HepG2 (cell line): ENCODE results near the gene BRD3. TPM values are rescaled to one million over a fixed set of nuclear protein-coding genes. Genes with fewer than 3 reads are reported as not detected.

Experiments
- ATAC-seq: fragments of 200-7000 bp; cut with Tn5 transposase; 3 replicates; pipeline ENCODE4 v1.9.1; 2020; ENCODE audit warnings: mild to moderate bottlenecking, moderate library complexity
- BruUV-seq: library from RNA; stranded (reverse); fragments of 400-500 nt; replicated peaks from 2 replicates; lab custom pipeline; 2021; lab: Mats Ljungman, UMichigan
- CTCF ChIA-PET: fragments of 300-600 bp; formaldehyde crosslinking; extraction: SDS; loops from one replicate; lab custom pipeline; 2021; ENCODE audit warnings: low total read pairs, inconsistent platforms, low intra/inter-chr PET ratio; lab: Yijun Ruan, JAX
- POLR2A ChIA-PET: fragments of 350-600 bp; sonication (Branson Sonifier 250); formaldehyde crosslinking; loops from one replicate; lab custom pipeline; 2020; ENCODE audit warnings: antibody characterized with exemption, inconsistent platforms; lab: Yijun Ruan, JAX
- DNase-seq: peaks from one replicate; pipeline ENCODE4 v3.0.0-alpha.2; 2015; ENCODE audit warnings: low spot score
- FAIRE-seq: peaks from 3 replicates; lab custom pipeline; 2011; peaks lifted over from hg19 to GRCh38; lab: Jason Lieb, UNC
- H2AFZ ChIP-seq: one replicate; pipeline ENCODE4 v1.6.1; 2011; ENCODE audit warnings: low read length, inconsistent platforms
- H3K27ac ChIP-seq: fragments of 300-600 bp; 3 replicates; pipeline ENCODE4 v1.8.0; 2011; ENCODE audit warnings: mixed run types, mild to moderate bottlenecking, mixed read lengths, low read length, inconsistent platforms; ENCODE audit not compliant: insufficient read depth; ENCODE audit errors: extremely low read length
- H3K27me3 ChIP-seq, 2 experiments: fragments of 200-600 bp in 1 of 2; 2 replicates in 1 of 2; 3 replicates in 1 of 2; pipeline versions ENCODE4 v1.6.0 to v1.8.0; 2011; ENCODE audit warnings: low read length in 2 of 2, mild to moderate bottlenecking in 2 of 2, moderate library complexity in 2 of 2, inconsistent platforms in 1 of 2; ENCODE audit not compliant: insufficient read depth in 2 of 2, control insufficient read depth in 1 of 2
- H3K36me3 ChIP-seq, 2 experiments: fragments of 200-600 bp in 1 of 2; replicated peaks in 1 of 2; 2 replicates in 1 of 2; 3 replicates in 1 of 2; pipeline versions ENCODE4 v1.5.1 to v1.8.0; 2011; ENCODE audit warnings: low read length in 2 of 2, inconsistent platforms in 1 of 2; ENCODE audit not compliant: insufficient read depth in 2 of 2, control insufficient read depth in 1 of 2
- H3K4me1 ChIP-seq: 2 replicates; pipeline ENCODE4 v1.5.1; 2012; ENCODE audit warnings: low read length, inconsistent platforms; ENCODE audit not compliant: insufficient read depth
- H3K4me2 ChIP-seq: 2 replicates; pipeline ENCODE4 v1.6.0; 2011; ENCODE audit warnings: low read depth, low read length, inconsistent platforms
- H3K4me3 ChIP-seq, 3 experiments: fragments of 200-600 bp in 1 of 3; sonication (generic), shearing (Covaris generic) in 1 of 3; replicated peaks in 1 of 3; 2 replicates each; pipeline ENCODE4 v1.5.1; 2011 to 2016; ENCODE audit warnings: low read length in 3 of 3, inconsistent platforms in 2 of 3, low read depth in 2 of 3, mild to moderate bottlenecking in 2 of 3, control low read depth in 1 of 3, mixed read lengths in 1 of 3; ENCODE audit not compliant: insufficient read depth in 1 of 3
- H3K79me2 ChIP-seq: one replicate; pipeline ENCODE4 v1.6.1; 2011; ENCODE audit warnings: low read length, inconsistent platforms; ENCODE audit not compliant: insufficient read depth
- H3K9ac ChIP-seq: 2 replicates; pipeline ENCODE4 v1.6.0; 2011; ENCODE audit warnings: mild to moderate bottlenecking, low read depth, low read length, inconsistent platforms; ENCODE audit not compliant: insufficient read depth
- H3K9me3 ChIP-seq: 2 replicates; pipeline ENCODE4 v1.5.1; 2012; ENCODE audit warnings: mild to moderate bottlenecking, low read length
- H4K20me1 ChIP-seq: 2 replicates; pipeline ENCODE4 v1.6.0; 2011; ENCODE audit warnings: inconsistent platforms, mild to moderate bottlenecking, low read length, moderate library complexity; ENCODE audit not compliant: insufficient read depth
- AGO2 ChIP-seq: fragments of 200-400 bp; formaldehyde crosslinking; optimal IDR thresholded peaks from 2 replicates; pipeline ENCODE3; 2017; ENCODE audit warnings: mild to moderate bottlenecking, low read depth, low read length, moderate library complexity
- FOSL1 ChIP-seq: sonication (generic); formaldehyde crosslinking; IDR thresholded peaks from 2 replicates; pipeline ENCODE4 v1.9.0; 2021; ENCODE audit warnings: missing genetic modification reagents, borderline replicate concordance
- HMG20B ChIP-seq: conservative IDR thresholded peaks from 2 replicates; pipeline ENCODE4 v1.6.1; 2016; ENCODE audit warnings: missing genetic modification reagents, missing compliant biosample characterization
- HNRNPUL1 ChIP-seq: fragments of 200-400 bp; formaldehyde crosslinking; IDR thresholded peaks from 2 replicates; pipeline ENCODE4 v1.6.1; 2017; ENCODE audit warnings: low read depth, mild to moderate bottlenecking, low read length, moderate library complexity
- POLR2A ChIP-seq, 2 experiments: IDR thresholded peaks; 2 replicates each; pipeline ENCODE4 v1.6.1; 2011; ENCODE audit warnings: low read depth in 2 of 2, low read length in 2 of 2, mild to moderate bottlenecking in 1 of 2, moderate library complexity in 1 of 2; ENCODE audit not compliant: insufficient read depth in 1 of 2
- RXRB ChIP-seq: IDR thresholded peaks from 2 replicates; pipeline ENCODE4 v1.6.1; 2016; ENCODE audit warnings: borderline replicate concordance, missing genetic modification reagents, missing compliant biosample characterization
- TBX3 ChIP-seq: fragments of 450-650 bp; IDR thresholded peaks from 2 replicates; pipeline ENCODE4 v1.6.1; 2017; ENCODE audit warnings: antibody characterized with exemption, mild to moderate bottlenecking, inconsistent platforms, borderline replicate concordance
- YEATS2 ChIP-seq: sonication (generic); formaldehyde crosslinking; IDR thresholded peaks from 2 replicates; pipeline ENCODE4 v1.4.0; 2020; ENCODE audit warnings: missing genetic modification reagents, borderline replicate concordance
- ZNF749 ChIP-seq: sonication (generic); formaldehyde crosslinking; IDR thresholded peaks from 2 replicates; pipeline ENCODE4 v1.8.0; 2022; ENCODE audit warnings: mild to moderate bottlenecking, missing genetic modification reagents, moderate library complexity, borderline replicate concordance
- ZNF773 ChIP-seq: sonication (generic); formaldehyde crosslinking; IDR thresholded peaks from 2 replicates; pipeline ENCODE4 v1.4.0; 2020; ENCODE audit warnings: missing genetic modification reagents, borderline replicate concordance
- WGBS: methylation state at CpG from one replicate; pipeline ENCODE4 v1.1.6; 2017; ENCODE audit warnings: low lambda C conversion rate; 5-methylcytosine and 5-hydroxymethylcytosine counted together
- in situ Hi-C: cut with HindIII; loops from 2 replicates; pipeline ENCODE4 v1.10.0; 2017; ENCODE audit warnings: low pct_unique_long_range_greater_than_20kb; ENCODE audit not compliant: extremely low pct_ligation_motif_present
- intact Hi-C: fragments of 100-400 bp; cut with micrococcal nuclease; formaldehyde crosslinking; loops from one replicate; pipeline ENCODE4 v1.10.0; 2022; ENCODE audit not compliant: unreplicated experiment
- polyA plus RNA-seq, 8 experiments: library from polyadenylated mRNA; depleted of rRNA in 3 of 8; stranded (reverse) in 7 of 8; unstranded in 1 of 8; fragments of >200 nt; fragmentation: Illumina TruSeq in 4 of 8; extraction: Trizol in 4 of 8; gene quantifications; 2 replicates each; pipeline versions ENCODE4 v1.2.1 to v1.2.3, GENCODE V29; 2011 to 2016; ENCODE audit warnings: low read depth in 4 of 8, missing spikeins in 1 of 8, mixed read lengths in 1 of 8; ENCODE audit not compliant: insufficient read depth in 1 of 8
- total RNA-seq, 5 experiments: library from RNA; depleted of rRNA; stranded (reverse); fragments of >200 nt; fragmentation: Illumina TruSeq; extraction: Trizol; gene quantifications; 2 replicates each; pipeline ENCODE4 v1.2.3, GENCODE V29; 2016; ENCODE audit warnings: low read depth in 1 of 5
- TF ChIP-seq, protein P1 (sequence below): sonication (generic); formaldehyde crosslinking; IDR thresholded peaks from 2 replicates; pipeline ENCODE4 v1.4.0; 2020; ENCODE audit warnings: low read depth, mild to moderate bottlenecking, missing genetic modification reagents

BRD3 gene
- total and polyA plus RNA-seq, 2 of the 13 experiments (the other 11 are each of a cell fraction or from before 2014, with no cell fraction given) = 5.9 to 12.9 TPM

DNA sequence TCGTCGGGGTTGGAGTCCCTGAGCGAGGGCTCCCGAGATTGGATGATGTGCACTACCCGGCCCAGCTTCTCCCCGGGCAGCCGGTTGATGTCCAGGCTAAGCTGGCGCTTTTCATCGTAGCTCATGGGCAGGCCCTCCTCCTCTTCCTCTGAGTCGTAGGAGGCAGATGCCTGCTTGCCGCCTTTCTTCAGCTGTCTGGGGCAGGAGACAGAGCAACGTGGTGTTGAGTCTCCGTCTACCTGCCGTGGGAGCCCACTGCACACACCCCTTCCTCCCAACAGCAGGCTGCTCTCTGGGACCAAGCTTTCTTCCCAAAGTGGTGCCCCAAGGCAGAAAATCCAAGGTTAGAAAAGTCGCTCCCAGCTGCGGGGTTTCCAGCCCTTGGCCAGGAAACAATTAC lies 31.7 kb downstream of the BRD3 start (continued):
- no peak for TF ChIP-seq HMG20B (CRISPR knock-in tag)

DNA sequence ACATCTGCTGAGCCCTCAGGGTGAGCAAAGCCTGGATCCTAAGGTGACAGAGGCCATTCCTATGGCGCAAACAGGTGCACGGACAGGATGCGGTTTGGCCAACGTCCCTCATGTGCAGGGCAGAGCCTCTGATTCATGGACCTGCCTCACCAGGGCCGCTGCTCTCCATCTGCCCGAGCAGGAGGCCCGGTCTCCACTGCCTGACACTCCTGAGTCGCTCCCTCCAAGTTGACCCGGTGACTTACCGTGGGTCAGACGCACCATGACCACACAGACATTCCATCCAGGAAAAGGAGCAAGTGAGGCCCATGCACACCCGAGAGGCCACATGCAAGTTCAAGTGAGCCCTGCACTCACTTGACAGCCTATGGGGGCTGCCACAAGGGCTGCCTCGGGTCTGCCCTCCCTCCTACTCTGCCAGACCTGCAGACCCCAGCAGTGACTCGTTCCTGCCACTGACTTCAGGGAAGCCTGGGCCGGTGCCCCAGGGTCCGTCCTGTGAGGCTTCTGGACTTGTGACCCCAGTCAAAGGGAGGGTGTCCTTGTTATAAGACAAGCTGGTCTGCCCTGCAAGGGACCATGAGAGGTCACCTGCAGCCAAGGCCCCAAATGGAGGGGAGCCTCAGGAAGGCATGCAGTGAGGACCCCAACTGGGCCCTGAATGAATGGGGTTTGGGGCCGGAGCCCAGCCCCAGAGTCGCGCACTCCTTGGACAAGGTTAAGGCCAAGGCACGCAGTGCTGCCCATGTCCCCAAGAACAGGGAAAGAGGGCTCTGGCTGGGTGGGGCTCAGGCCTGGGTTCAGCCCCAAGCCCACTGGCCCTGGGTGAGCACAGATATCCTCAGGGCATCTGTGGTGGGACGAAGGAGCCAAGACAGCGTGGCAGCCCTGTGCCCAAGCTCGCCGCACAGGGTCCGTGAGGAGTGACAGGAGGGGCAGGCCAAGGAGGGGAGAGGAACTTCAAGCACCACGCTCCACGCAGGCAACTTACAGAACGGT lies 32.5 kb downstream of the BRD3 start:
- Histone ChIP-seq H2AFZ (no peak overlapping the region), H3K79me2 (no peaks in the 10 kb centered on the region), H4K20me1 (no peaks in the 10 kb centered on the region), H3K27me3 (no peaks in the 10 kb centered on the region), H3K4me3 (no peak overlapping the region), H3K36me3 (peaks cover 30 to 64% of the 10 kb centered on the region in 2 experiments), H3K4me2 (no peak overlapping the region), H3K9me3 (no peaks in the 10 kb centered on the region), H3K4me1 (no peaks in the 10 kb centered on the region), H3K9ac (no peak overlapping the region), H3K27ac (no peak overlapping the region)
- POLR2A ChIA-PET = no interaction called here
- ATAC-seq = no peak; the same call in 2 of the 3 replicates
- DNase-seq = no peak
- TF ChIP-seq ZNF773 (CRISPR knock-in tag) = no peak
- no peak for TF ChIP-seq ZNF749 (CRISPR knock-in tag)
- no peak for TF ChIP-seq YEATS2 (CRISPR knock-in tag)
- no peak for TF ChIP-seq HNRNPUL1
- TF ChIP-seq, protein P1, sequence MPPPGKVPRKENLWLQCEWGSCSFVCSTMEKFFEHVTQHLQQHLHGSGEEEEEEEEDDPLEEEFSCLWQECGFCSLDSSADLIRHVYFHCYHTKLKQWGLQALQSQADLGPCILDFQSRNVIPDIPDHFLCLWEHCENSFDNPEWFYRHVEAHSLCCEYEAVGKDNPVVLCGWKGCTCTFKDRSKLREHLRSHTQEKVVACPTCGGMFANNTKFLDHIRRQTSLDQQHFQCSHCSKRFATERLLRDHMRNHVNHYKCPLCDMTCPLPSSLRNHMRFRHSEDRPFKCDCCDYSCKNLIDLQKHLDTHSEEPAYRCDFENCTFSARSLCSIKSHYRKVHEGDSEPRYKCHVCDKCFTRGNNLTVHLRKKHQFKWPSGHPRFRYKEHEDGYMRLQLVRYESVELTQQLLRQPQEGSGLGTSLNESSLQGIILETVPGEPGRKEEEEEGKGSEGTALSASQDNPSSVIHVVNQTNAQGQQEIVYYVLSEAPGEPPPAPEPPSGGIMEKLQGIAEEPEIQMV (CRISPR knock-in tag) = no peak
- no peak for TF ChIP-seq FOSL1 (CRISPR knock-in tag)
- TF ChIP-seq AGO2 = peak; percentile 19
- TF ChIP-seq RXRB (CRISPR knock-in tag) = no peak
- no peak for TF ChIP-seq TBX3
- TF ChIP-seq POLR2A (IDR thresholded peaks at IDR 0.05; ENCODE audit: insufficient read depth in 1 of 2, low read depth in 2 of 2, low read length in 2 of 2) = peak in 1 of 2 experiments; percentile 22; a peak in 1 of 4 replicates
- BruUV-seq = no TSS peak
- no peak for FAIRE-seq
- 98% methylated on average over 21 of the region's 28 CpGs for WGBS
- in situ Hi-C loops (no loop called here), intact Hi-C loops (no loop called here)
- CTCF ChIA-PET = no interaction called here
